ENCODE results near the gene FAR2. TPM values are rescaled to one million over a fixed set of nuclear protein-coding genes. Genes with fewer than 3 reads are reported as not detected.

The FAR2 gene
- total and polyA plus RNA-seq, 2 experiments from 2014 or later = 18.7 to 22.6 TPM

DNA sequence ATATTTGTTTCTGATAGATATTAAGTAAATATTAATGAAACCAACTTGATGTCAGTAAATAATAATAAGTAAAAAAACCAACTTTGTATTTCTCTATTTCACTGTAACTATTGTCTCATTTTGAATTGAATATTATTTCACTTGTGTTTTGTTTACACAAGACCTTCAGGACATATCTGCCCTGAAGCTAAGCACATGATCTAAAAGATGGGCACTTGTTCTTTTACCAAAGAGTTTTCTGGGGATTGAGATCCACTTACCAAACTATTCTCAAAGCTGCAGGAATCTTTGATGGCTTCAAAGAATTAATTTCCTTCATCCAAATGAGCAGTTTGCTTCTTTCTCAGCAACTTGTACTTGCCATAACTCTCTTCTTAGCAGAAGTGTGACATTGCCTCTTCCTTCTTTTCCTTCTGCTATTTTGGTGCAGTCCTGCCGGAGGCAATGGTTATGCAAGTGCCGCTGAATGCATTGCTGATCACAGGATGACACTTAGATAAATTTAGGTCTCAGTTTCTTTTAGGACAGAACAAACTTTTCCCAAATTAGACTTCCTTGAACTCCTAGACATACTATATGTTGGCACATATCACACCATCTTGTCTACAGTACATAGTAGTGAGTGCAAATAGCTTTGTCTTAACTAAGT is 9.2 kb downstream of the FAR2 start (continued):
- TF ChIP-seq, protein P1, sequence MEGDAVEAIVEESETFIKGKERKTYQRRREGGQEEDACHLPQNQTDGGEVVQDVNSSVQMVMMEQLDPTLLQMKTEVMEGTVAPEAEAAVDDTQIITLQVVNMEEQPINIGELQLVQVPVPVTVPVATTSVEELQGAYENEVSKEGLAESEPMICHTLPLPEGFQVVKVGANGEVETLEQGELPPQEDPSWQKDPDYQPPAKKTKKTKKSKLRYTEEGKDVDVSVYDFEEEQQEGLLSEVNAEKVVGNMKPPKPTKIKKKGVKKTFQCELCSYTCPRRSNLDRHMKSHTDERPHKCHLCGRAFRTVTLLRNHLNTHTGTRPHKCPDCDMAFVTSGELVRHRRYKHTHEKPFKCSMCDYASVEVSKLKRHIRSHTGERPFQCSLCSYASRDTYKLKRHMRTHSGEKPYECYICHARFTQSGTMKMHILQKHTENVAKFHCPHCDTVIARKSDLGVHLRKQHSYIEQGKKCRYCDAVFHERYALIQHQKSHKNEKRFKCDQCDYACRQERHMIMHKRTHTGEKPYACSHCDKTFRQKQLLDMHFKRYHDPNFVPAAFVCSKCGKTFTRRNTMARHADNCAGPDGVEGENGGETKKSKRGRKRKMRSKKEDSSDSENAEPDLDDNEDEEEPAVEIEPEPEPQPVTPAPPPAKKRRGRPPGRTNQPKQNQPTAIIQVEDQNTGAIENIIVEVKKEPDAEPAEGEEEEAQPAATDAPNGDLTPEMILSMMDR (conservative IDR thresholded peaks at IDR 0.05; ENCODE audit: low read depth in 2 of 2) = no peak
- TF ChIP-seq EZH2 (IDR thresholded peaks at IDR 0.05; ENCODE audit: low read depth, unreplicated experiment) (no peak), EZH2phosphoT487 (IDR thresholded peaks at IDR 0.05; ENCODE audit: unreplicated experiment) (no peak), ZNF114 (CRISPR knock-in tag; IDR thresholded peaks at IDR 0.05) (no peak), NANOG (IDR thresholded peaks at IDR 0.05; ENCODE audit: borderline replicate concordance) (no peak)
- TF ChIP-seq, protein P2, sequence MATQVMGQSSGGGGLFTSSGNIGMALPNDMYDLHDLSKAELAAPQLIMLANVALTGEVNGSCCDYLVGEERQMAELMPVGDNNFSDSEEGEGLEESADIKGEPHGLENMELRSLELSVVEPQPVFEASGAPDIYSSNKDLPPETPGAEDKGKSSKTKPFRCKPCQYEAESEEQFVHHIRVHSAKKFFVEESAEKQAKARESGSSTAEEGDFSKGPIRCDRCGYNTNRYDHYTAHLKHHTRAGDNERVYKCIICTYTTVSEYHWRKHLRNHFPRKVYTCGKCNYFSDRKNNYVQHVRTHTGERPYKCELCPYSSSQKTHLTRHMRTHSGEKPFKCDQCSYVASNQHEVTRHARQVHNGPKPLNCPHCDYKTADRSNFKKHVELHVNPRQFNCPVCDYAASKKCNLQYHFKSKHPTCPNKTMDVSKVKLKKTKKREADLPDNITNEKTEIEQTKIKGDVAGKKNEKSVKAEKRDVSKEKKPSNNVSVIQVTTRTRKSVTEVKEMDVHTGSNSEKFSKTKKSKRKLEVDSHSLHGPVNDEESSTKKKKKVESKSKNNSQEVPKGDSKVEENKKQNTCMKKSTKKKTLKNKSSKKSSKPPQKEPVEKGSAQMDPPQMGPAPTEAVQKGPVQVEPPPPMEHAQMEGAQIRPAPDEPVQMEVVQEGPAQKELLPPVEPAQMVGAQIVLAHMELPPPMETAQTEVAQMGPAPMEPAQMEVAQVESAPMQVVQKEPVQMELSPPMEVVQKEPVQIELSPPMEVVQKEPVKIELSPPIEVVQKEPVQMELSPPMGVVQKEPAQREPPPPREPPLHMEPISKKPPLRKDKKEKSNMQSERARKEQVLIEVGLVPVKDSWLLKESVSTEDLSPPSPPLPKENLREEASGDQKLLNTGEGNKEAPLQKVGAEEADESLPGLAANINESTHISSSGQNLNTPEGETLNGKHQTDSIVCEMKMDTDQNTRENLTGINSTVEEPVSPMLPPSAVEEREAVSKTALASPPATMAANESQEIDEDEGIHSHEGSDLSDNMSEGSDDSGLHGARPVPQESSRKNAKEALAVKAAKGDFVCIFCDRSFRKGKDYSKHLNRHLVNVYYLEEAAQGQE (IDR thresholded peaks at IDR 0.05; ENCODE audit: unreplicated experiment) = no peak

DNA sequence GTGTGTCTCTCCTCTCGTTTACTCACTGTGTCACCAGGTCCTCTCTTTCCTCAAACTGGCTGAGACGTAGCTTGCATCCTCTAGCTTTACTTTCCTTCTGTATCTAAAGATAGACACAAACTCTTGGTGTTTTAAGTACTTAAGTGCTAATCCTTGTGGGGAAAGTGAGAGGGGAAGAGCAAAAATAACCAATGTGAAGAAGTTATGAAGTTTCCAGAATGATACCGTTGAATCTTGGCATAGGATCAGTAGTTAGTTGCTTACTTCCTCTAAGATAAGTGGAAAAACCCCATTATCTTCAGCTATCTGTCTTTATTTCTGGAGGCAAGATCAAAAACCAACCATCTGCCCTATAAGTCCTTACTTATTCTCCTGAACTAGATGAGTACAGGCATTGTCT is 10.6 kb downstream of the FAR2 start:
- Histone ChIP-seq H3K4me3 (no peak overlapping the region), H3K27ac (ENCODE audit: low read depth) (no peak overlapping the region), H3K4me1 (ENCODE audit: insufficient read depth) (peaks cover 6% of the 10 kb centered on the region; the same call in 1 of the 2 replicates), H3K79me2 (replicated peaks; ENCODE audit: insufficient read depth) (peaks cover 17% of the 10 kb centered on the region), H3F3A (replicated peaks; ENCODE audit: low read depth) (no peaks in the 10 kb centered on the region), H3K36me3 (ENCODE audit: insufficient read depth) (no peaks in the 10 kb centered on the region), H3K9me2 (ENCODE audit: insufficient read depth) (peaks cover 10% of the 10 kb centered on the region), H2AFZ (no peak overlapping the region), H4K20me1 (replicated peaks; ENCODE audit: insufficient read depth) (no peaks in the 10 kb centered on the region), H3K4me2 (no peak overlapping the region), H3K27me3 (ENCODE audit: insufficient read depth) (no peaks in the 10 kb centered on the region)
- H3K4me1 Mint-ChIP-seq = no peaks in the 10 kb centered on the region
- no peak overlapping the region for H3K27ac Mint-ChIP-seq
- H3K9me3 Mint-ChIP-seq = no peaks in the 10 kb centered on the region
- no peak for ATAC-seq
- H3K36me3 Mint-ChIP-seq (ENCODE audit: low read depth) = no peaks in the 10 kb centered on the region
- TF ChIP-seq, protein P3, sequence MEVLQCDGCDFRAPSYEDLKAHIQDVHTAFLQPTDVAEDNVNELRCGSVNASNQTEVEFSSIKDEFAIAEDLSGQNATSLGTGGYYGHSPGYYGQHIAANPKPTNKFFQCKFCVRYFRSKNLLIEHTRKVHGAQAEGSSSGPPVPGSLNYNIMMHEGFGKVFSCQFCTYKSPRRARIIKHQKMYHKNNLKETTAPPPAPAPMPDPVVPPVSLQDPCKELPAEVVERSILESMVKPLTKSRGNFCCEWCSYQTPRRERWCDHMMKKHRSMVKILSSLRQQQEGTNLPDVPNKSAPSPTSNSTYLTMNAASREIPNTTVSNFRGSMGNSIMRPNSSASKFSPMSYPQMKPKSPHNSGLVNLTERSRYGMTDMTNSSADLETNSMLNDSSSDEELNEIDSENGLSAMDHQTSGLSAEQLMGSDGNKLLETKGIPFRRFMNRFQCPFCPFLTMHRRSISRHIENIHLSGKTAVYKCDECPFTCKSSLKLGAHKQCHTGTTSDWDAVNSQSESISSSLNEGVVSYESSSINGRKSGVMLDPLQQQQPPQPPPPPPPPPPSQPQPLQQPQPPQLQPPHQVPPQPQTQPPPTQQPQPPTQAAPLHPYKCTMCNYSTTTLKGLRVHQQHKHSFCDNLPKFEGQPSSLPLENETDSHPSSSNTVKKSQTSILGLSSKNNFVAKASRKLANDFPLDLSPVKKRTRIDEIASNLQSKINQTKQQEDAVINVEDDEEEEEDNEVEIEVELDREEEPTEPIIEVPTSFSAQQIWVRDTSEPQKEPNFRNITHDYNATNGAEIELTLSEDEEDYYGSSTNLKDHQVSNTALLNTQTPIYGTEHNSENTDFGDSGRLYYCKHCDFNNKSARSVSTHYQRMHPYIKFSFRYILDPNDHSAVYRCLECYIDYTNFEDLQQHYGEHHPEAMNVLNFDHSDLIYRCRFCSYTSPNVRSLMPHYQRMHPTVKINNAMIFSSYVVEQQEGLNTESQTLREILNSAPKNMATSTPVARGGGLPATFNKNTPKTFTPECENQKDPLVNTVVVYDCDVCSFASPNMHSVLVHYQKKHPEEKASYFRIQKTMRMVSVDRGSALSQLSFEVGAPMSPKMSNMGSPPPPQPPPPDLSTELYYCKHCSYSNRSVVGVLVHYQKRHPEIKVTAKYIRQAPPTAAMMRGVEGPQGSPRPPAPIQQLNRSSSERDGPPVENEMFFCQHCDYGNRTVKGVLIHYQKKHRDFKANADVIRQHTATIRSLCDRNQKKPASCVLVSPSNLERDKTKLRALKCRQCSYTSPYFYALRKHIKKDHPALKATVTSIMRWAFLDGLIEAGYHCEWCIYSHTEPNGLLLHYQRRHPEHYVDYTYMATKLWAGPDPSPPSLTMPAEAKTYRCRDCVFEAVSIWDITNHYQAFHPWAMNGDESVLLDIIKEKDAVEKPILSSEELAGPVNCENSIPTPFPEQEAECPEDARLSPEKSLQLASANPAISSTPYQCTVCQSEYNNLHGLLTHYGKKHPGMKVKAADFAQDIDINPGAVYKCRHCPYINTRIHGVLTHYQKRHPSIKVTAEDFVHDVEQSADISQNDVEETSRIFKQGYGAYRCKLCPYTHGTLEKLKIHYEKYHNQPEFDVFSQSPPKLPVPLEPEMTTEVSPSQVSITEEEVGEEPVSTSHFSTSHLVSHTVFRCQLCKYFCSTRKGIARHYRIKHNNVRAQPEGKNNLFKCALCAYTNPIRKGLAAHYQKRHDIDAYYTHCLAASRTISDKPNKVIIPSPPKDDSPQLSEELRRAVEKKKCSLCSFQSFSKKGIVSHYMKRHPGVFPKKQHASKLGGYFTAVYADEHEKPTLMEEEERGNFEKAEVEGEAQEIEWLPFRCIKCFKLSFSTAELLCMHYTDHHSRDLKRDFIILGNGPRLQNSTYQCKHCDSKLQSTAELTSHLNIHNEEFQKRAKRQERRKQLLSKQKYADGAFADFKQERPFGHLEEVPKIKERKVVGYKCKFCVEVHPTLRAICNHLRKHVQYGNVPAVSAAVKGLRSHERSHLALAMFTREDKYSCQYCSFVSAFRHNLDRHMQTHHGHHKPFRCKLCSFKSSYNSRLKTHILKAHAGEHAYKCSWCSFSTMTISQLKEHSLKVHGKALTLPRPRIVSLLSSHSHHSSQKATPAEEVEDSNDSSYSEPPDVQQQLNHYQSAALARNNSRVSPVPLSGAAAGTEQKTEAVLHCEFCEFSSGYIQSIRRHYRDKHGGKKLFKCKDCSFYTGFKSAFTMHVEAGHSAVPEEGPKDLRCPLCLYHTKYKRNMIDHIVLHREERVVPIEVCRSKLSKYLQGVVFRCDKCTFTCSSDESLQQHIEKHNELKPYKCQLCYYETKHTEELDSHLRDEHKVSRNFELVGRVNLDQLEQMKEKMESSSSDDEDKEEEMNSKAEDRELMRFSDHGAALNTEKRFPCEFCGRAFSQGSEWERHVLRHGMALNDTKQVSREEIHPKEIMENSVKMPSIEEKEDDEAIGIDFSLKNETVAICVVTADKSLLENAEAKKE (CRISPR knock-in tag; IDR thresholded peaks at IDR 0.05) = no peak
- no peak for TF ChIP-seq POLR2AphosphoS5 (IDR thresholded peaks at IDR 0.05; ENCODE audit: low read depth)
- TF ChIP-seq JUNB (IDR thresholded peaks at IDR 0.05; ENCODE audit: unreplicated experiment) = no peak
- TF ChIP-seq, protein P4, sequence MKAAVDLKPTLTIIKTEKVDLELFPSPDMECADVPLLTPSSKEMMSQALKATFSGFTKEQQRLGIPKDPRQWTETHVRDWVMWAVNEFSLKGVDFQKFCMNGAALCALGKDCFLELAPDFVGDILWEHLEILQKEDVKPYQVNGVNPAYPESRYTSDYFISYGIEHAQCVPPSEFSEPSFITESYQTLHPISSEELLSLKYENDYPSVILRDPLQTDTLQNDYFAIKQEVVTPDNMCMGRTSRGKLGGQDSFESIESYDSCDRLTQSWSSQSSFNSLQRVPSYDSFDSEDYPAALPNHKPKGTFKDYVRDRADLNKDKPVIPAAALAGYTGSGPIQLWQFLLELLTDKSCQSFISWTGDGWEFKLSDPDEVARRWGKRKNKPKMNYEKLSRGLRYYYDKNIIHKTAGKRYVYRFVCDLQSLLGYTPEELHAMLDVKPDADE (IDR thresholded peaks at IDR 0.05) = no peak
- peaks cover 2% of the 10 kb centered on the region for H3K27me3 Mint-ChIP-seq (ENCODE audit: insufficient read depth, low read depth, poor library complexity)
- no peak overlapping the region for H3K4me3 Mint-ChIP-seq
- no peak for DNase-seq (ENCODE audit: low spot score)

All from GM23338 (cell line).